Epithelial cell of proximal tubule (primary cell): Measurements from ENCODE around the gene KRTAP10-8. TPM values are rescaled to one million over a fixed set of nuclear protein-coding genes. Genes with fewer than 3 reads are reported as not detected.

Source experiments
- DNase-seq: peaks from one replicate; pipeline ENCODE4 v3.0.0-alpha.2; 2011; ENCODE audit warnings: low read depth
- H3K4me3 ChIP-seq: 2 replicates; pipeline ENCODE4 v1.5.1; 2011; ENCODE audit warnings: low read depth, mild to moderate bottlenecking, low read length
- total RNA-seq: library from RNA; depleted of rRNA; stranded (reverse); fragments of >200 nt; gene quantifications from 2 replicates; pipeline ENCODE4 v1.2.3, GENCODE V29; 2015
- TF ChIP-seq, protein P1 (sequence below): conservative IDR thresholded peaks from 2 replicates; pipeline ENCODE4 v1.5.1; 2012; ENCODE audit warnings: low read depth, mild to moderate bottlenecking, low read length

Gene KRTAP10-8
- total RNA-seq, 1 donor from 2014 or later: not detected

- TF ChIP-seq, protein P1, sequence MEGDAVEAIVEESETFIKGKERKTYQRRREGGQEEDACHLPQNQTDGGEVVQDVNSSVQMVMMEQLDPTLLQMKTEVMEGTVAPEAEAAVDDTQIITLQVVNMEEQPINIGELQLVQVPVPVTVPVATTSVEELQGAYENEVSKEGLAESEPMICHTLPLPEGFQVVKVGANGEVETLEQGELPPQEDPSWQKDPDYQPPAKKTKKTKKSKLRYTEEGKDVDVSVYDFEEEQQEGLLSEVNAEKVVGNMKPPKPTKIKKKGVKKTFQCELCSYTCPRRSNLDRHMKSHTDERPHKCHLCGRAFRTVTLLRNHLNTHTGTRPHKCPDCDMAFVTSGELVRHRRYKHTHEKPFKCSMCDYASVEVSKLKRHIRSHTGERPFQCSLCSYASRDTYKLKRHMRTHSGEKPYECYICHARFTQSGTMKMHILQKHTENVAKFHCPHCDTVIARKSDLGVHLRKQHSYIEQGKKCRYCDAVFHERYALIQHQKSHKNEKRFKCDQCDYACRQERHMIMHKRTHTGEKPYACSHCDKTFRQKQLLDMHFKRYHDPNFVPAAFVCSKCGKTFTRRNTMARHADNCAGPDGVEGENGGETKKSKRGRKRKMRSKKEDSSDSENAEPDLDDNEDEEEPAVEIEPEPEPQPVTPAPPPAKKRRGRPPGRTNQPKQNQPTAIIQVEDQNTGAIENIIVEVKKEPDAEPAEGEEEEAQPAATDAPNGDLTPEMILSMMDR: no peak
- DNase-seq: no peak
- no peak overlapping the region for H3K4me3 ChIP-seq
These were observed 4.7 kb downstream of the KRTAP10-8 start for GRCh38 chr21:44616591-44616926.

DNA sequence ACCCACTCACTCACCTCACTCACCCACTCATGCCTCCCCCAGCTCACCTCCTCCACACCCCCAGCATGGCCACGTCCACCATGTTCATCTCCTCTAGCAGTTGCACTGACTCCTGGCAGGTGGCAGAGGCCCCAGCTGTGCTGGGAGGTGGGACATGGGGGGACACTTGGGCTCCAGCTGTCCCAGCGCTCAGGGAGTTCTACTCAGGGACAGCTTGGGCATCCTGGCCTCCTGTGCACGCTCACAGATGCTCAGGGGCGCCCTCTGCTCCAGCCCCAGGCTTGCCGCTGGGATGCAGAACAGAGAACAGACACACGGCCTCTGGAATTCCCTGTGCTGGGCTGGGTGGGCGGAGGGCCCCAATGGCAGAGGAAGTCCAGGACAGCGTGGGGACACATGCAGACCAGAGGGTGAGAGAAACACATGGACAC is 5.2 kb downstream of the KRTAP10-8 start:
- DNase-seq: no peak
- H3K4me3 ChIP-seq: no peak overlapping the region
- TF ChIP-seq, protein P1: no peak

- TF ChIP-seq, protein P1: no peak
- H3K4me3 ChIP-seq: no peak overlapping the region
- DNase-seq: no peak
These were observed 6.6 kb downstream of the KRTAP10-8 start for GRCh38 chr21:44618504-44618903.

DNA sequence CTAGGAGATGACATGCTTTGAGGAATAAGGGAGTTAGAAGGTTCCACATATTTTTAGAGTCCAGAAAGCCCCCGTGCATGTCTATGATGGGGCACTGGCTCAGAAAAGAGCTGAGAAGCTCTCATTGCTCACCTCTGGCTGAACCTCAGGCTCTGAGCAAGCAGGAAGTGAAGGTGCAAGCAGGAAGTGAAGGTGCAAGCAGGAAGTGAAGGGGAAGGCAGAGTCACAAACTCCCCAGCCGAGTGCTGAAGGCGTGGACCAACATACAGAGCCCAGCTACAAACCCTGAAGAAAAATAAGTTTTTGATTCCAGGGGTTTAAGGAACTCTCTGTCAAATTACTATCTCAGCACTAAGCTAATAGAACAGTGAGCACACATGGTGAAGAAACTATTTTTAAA is 7.0 kb downstream of the KRTAP10-8 start:
- no peak for DNase-seq
- TF ChIP-seq, protein P1: no peak
- H3K4me3 ChIP-seq: no peak overlapping the region

DNA sequence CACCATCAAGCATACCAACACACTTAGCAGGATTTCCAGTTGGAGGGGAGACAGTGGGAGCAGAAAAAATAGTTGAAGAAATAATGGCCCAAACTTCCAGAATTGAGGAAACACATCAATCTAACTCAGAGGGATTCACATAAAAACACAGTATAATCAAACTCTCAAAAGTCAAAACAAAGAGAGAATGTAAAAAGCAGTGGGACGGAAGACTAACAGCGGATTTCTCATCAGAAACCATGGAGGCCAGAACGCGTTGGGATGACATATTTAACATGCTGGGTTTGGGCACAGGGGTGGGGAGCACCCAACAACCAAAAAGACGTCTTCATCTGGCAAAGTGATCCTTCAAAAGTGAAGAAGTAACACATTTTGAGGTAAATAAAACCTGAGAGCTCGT is 8.0 kb downstream of the KRTAP10-8 start:
- no peak overlapping the region for H3K4me3 ChIP-seq
- TF ChIP-seq, protein P1: no peak
- DNase-seq: no peak

DNA sequence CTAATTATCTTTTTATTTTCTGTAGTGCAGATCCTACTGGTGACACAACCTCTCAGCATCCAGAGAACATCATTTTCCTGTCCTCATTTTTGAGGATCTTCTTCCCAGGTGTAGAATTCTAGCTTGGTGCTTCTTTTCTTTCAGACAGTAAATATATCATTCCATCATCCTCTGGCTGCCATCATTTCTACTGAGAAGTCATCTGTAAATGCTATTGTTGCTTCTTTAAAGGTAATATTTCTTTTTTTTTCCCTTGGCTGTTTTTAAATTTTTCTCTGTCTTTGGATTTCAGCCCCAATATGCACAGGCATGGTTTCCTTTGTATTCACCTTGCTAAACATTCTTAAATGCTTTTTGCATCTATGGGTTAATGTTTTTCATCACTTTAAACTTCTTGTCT is 11.7 kb downstream of the KRTAP10-8 start:
- H3K4me3 ChIP-seq: no peak overlapping the region
- no peak for DNase-seq
- TF ChIP-seq, protein P1: no peak

- TF ChIP-seq, protein P1: no peak
- no peak overlapping the region for H3K4me3 ChIP-seq
- DNase-seq: no peak
These were observed 13.9 kb downstream of the KRTAP10-8 start for GRCh38 chr21:44625756-44626155.
